Osteoblast (primary cell): Measurements from ENCODE around the gene PNPLA6. TPM values are rescaled to one million over a fixed set of nuclear protein-coding genes. Genes with fewer than 3 reads are reported as not detected.

Source experiments
- DNase-seq: peaks from one replicate; pipeline ENCODE4 v3.0.0; 2011; ENCODE audit warnings: low spot score, mixed read lengths; ENCODE audit not compliant: insufficient read length; ENCODE audit errors: missing footprints
- H2AFZ ChIP-seq: 2 replicates; pipeline ENCODE4 v1.6.0; 2011; ENCODE audit warnings: mild to moderate bottlenecking, low read length
- H3K27ac ChIP-seq: 2 replicates; pipeline ENCODE4 v1.5.1; 2011; ENCODE audit warnings: mild to moderate bottlenecking, low read depth, low read length, moderate library complexity
- H3K27me3 ChIP-seq: 2 replicates; pipeline ENCODE4 v1.6.0; 2012; ENCODE audit warnings: mild to moderate bottlenecking, control low read depth, inconsistent platforms, low read length, moderate library complexity; ENCODE audit not compliant: insufficient read depth
- H3K36me3 ChIP-seq: 2 replicates; pipeline ENCODE4 v1.5.1; 2011; ENCODE audit warnings: mild to moderate bottlenecking, low read length, control low read depth, moderate library complexity; ENCODE audit not compliant: insufficient read depth
- H3K4me1 ChIP-seq: 2 replicates; pipeline ENCODE4 v1.5.1; 2011; ENCODE audit warnings: mild to moderate bottlenecking, low read length, control low read depth, moderate library complexity; ENCODE audit not compliant: insufficient read depth
- H3K4me2 ChIP-seq: 2 replicates; pipeline ENCODE4 v1.6.0; 2011; ENCODE audit warnings: mild to moderate bottlenecking, low read length; ENCODE audit not compliant: insufficient read depth
- H3K4me3 ChIP-seq: fragments of 200-600 bp; sonication (generic); 3 replicates; pipeline ENCODE4 v1.5.1; 2012; ENCODE audit warnings: mild to moderate bottlenecking, low read length, inconsistent platforms; ENCODE audit not compliant: insufficient read depth
- H3K79me2 ChIP-seq: 2 replicates; pipeline ENCODE4 v1.6.0; 2012; ENCODE audit warnings: mild to moderate bottlenecking, low read length, control low read depth, inconsistent platforms; ENCODE audit not compliant: insufficient read depth
- H3K9me3 ChIP-seq: 2 replicates; pipeline ENCODE4 v1.5.1; 2011; ENCODE audit warnings: low read depth, low read length, control low read depth
- H4K20me1 ChIP-seq: 2 replicates; pipeline ENCODE4 v1.6.0; 2012; ENCODE audit warnings: mild to moderate bottlenecking, low read length, control low read depth; ENCODE audit not compliant: insufficient read depth
- CTCF ChIP-seq: IDR thresholded peaks from 2 replicates; pipeline ENCODE4 v1.5.1; 2011; ENCODE audit warnings: mild to moderate bottlenecking, low read depth, low read length, moderate library complexity; ENCODE audit errors: extremely low read depth
- total RNA-seq: library from RNA; depleted of rRNA; stranded (reverse); fragments of >200 nt; gene quantifications from 2 replicates; pipeline ENCODE4 v1.2.3, GENCODE V29; 2012

The PNPLA6 gene
- 75.1 and 83.6 TPM in 2 replicates for total RNA-seq

- H3K4me2 ChIP-seq, result peak within 1 kb of the TSS; percentile 98
- H3K27me3 ChIP-seq, result no peaks in the 10 kb centered on the region
- H4K20me1 ChIP-seq, result no peaks in the 10 kb centered on the region
- H3K4me3 ChIP-seq, result peak within 1 kb of the TSS; percentile 99
- peak; percentile 100 for DNase-seq
- H3K27ac ChIP-seq, result peak within 1 kb of the TSS; percentile 78
- H3K79me2 ChIP-seq, result peaks cover 3% of the 10 kb centered on the region
- peak within 1 kb of the TSS; percentile 89 for H2AFZ ChIP-seq
- no peaks in the 10 kb centered on the region for H3K9me3 ChIP-seq
- peaks cover 21% of the 10 kb centered on the region for H3K36me3 ChIP-seq
- peaks cover 12% of the 10 kb centered on the region for H3K4me1 ChIP-seq
- TF ChIP-seq CTCF, result no peak
Observed at GRCh38 chr19:7535047-7535997, at the start of gene PNPLA6. TSS of gene PNPLA6 (plus strand) at chr19:7535717. CDS start at chr19:7535789, 72 bp downstream.

GRCh38 chr19:7486923-7487322, 48.6 kb upstream of the PNPLA6 start:
- Histone ChIP-seq H4K20me1 (no peaks in the 10 kb centered on the region), H3K36me3 (no peaks in the 10 kb centered on the region), H3K27me3 (no peaks in the 10 kb centered on the region), H2AFZ (no peak overlapping the region), H3K9me3 (no peaks in the 10 kb centered on the region), H3K4me2 (no peak overlapping the region), H3K4me1 (peaks cover 10% of the 10 kb centered on the region), H3K4me3 (no peak overlapping the region), H3K27ac (no peak overlapping the region), H3K79me2 (no peaks in the 10 kb centered on the region)
- peak; percentile 81 for DNase-seq
- no peak for TF ChIP-seq CTCF

- TF ChIP-seq CTCF, result no peak
- peak within 1 kb of the TSS; percentile 92 for H3K27ac ChIP-seq
- peak; percentile 100 for DNase-seq
- H3K9me3 ChIP-seq, result no peaks in the 10 kb centered on the region
- H3K27me3 ChIP-seq, result no peaks in the 10 kb centered on the region
- no peaks in the 10 kb centered on the region for H3K79me2 ChIP-seq
- peaks cover 10% of the 10 kb centered on the region for H3K4me1 ChIP-seq
- H3K36me3 ChIP-seq, result no peaks in the 10 kb centered on the region
- H3K4me2 ChIP-seq, result peak within 1 kb of the TSS; percentile 95
- H3K4me3 ChIP-seq, result peak within 1 kb of the TSS; percentile 84
- no peaks in the 10 kb centered on the region for H4K20me1 ChIP-seq
- H2AFZ ChIP-seq, result peak within 1 kb of the TSS; percentile 99
Observed at GRCh38 chr19:7488736-7489353, 46.7 kb upstream of the PNPLA6 start, which contains the start of gene PEX11G. TSS of gene PEX11G (minus strand) at chr19:7489035. CDS start at chr19:7489010, 25 bp downstream.

GRCh38 chr19:7489609-7490044, 45.9 kb upstream of the PNPLA6 start:
- Histone ChIP-seq H3K36me3 (no peaks in the 10 kb centered on the region), H4K20me1 (no peaks in the 10 kb centered on the region), H3K9me3 (no peaks in the 10 kb centered on the region), H3K4me3 (no peak overlapping the region), H3K27me3 (no peaks in the 10 kb centered on the region), H3K27ac (peak overlapping the region; percentile 92), H3K79me2 (no peaks in the 10 kb centered on the region), H3K4me2 (peak overlapping the region; percentile 95), H3K4me1 (peaks cover 10% of the 10 kb centered on the region), H2AFZ (peak overlapping the region; percentile 99)
- TF ChIP-seq CTCF, result no peak
- peak; percentile 25 for DNase-seq
